ENCODE results near the gene SLC6A9.

Gene SLC6A9

GRCh38 chr1:44002165-44002564 lies 29.1 kb downstream of the SLC6A9 start:
- DNase-seq (ENCODE audit: low read depth in 3 of 3): no peak

- no peak for DNase-seq (ENCODE audit: low read depth in 3 of 3)
Observed at GRCh38 chr1:44000122-44000665, 31.1 kb downstream of the SLC6A9 start.

- DNase-seq (ENCODE audit: low read depth in 3 of 3): no peak
Observed at GRCh38 chr1:43999455-43999854, 31.8 kb downstream of the SLC6A9 start.

- no peak for DNase-seq (ENCODE audit: low read depth in 3 of 3)
Observed at GRCh38 chr1:43998000-43998378, 33.3 kb downstream of the SLC6A9 start.

- no peak for DNase-seq (ENCODE audit: low read depth in 3 of 3)
Observed at GRCh38 chr1:43997295-43997999, 33.8 kb downstream of the SLC6A9 start.

- no peak for DNase-seq (ENCODE audit: low read depth in 3 of 3)
Observed at GRCh38 chr1:43996733-43997115, 34.5 kb downstream of the SLC6A9 start.

- DNase-seq (ENCODE audit: low read depth in 3 of 3): no peak
Observed at GRCh38 chr1:43995984-43996732, 35.1 kb downstream of the SLC6A9 start.

- no peak for DNase-seq (ENCODE audit: low read depth in 3 of 3)
Observed at GRCh38 chr1:43994794-43995790, 36.2 kb downstream of the SLC6A9 start.

GRCh38 chr1:43994071-43994470 lies 37.2 kb downstream of the SLC6A9 start:
- no peak for DNase-seq (ENCODE audit: low read depth in 3 of 3)

GRCh38 chr1:43993206-43993914 lies 37.9 kb downstream of the SLC6A9 start:
- no peak for DNase-seq (ENCODE audit: low read depth in 3 of 3)

GRCh38 chr1:43992232-43992995 lies 38.8 kb downstream of the SLC6A9 start:
- no peak for DNase-seq (ENCODE audit: low read depth in 3 of 3)

- peak; percentile 46 to 69 (median 55) for DNase-seq (ENCODE audit: low read depth in 3 of 3)
Observed at GRCh38 chr1:43991476-43992231, 39.6 kb downstream of the SLC6A9 start, which contains the start of gene CCDC24. Gene CCDC24 (plus strand): TSS chr1:43991599. CDS start chr1:43991879, 280 bp downstream.

- no peak for DNase-seq (ENCODE audit: low read depth in 3 of 3)
Observed at GRCh38 chr1:43991200-43991475, 40.1 kb downstream of the SLC6A9 start.

- DNase-seq (ENCODE audit: low read depth in 3 of 3): no peak
Observed at GRCh38 chr1:43990271-43991199, 40.7 kb downstream of the SLC6A9 start.

- no peak for DNase-seq (ENCODE audit: low read depth in 3 of 3)
Observed at GRCh38 chr1:43987159-43987902, 43.9 kb downstream of the SLC6A9 start.

GRCh38 chr1:43986712-43987111 lies 44.5 kb downstream of the SLC6A9 start:
- no peak for DNase-seq (ENCODE audit: low read depth in 3 of 3)

GRCh38 chr1:43985984-43986595 lies 45.2 kb downstream of the SLC6A9 start:
- no peak for DNase-seq (ENCODE audit: low read depth in 3 of 3)

- DNase-seq (ENCODE audit: low read depth in 3 of 3): no peak
Observed at GRCh38 chr1:43984855-43985254, 46.4 kb downstream of the SLC6A9 start.
